GM12865 (cell line): Measurements from ENCODE around the gene FOXP1.

Source experiments
- DNase-seq: peaks from one replicate; pipeline ENCODE4 v3.0.0; 2010; ENCODE audit warnings: low read depth
- H3K4me3 ChIP-seq: 2 replicates; pipeline ENCODE4 v1.5.1; 2011; ENCODE audit warnings: mild to moderate bottlenecking, low read depth, low read length, control low read depth
- CTCF ChIP-seq: IDR thresholded peaks from 2 replicates; pipeline ENCODE4 v1.5.1; 2011; ENCODE audit warnings: low read length, control low read depth, low read depth, inconsistent platforms; ENCODE audit not compliant: insufficient read depth; ENCODE audit errors: missing control alignments

Gene FOXP1

GRCh38 chr3:71250026-71250425 is 333.5 kb downstream of the FOXP1 start:
- TF ChIP-seq CTCF: no peak
- no peak overlapping the region for H3K4me3 ChIP-seq
- no peak for DNase-seq

GRCh38 chr3:71247958-71248335 is 335.6 kb downstream of the FOXP1 start:
- DNase-seq: no peak
- H3K4me3 ChIP-seq: no peak overlapping the region
- no peak for TF ChIP-seq CTCF

- no peak for DNase-seq
- H3K4me3 ChIP-seq: no peak overlapping the region
- no peak for TF ChIP-seq CTCF
Measured at GRCh38 chr3:71247221-71247957, 336.1 kb downstream of the FOXP1 start.

- no peak for DNase-seq
- TF ChIP-seq CTCF: no peak
Measured at GRCh38 chr3:71245971-71246880, 337.3 kb downstream of the FOXP1 start.

GRCh38 chr3:71244826-71245488 is 338.6 kb downstream of the FOXP1 start:
- no peak for TF ChIP-seq CTCF
- DNase-seq: no peak
- no peak overlapping the region for H3K4me3 ChIP-seq

More at GRCh38 chr3:71245971-71246880, 337.3 kb downstream of the FOXP1 start:
- H3K4me3 ChIP-seq: no peak overlapping the region

- no peak for DNase-seq
- no peak for TF ChIP-seq CTCF
Measured at GRCh38 chr3:71244153-71244825, 339.2 kb downstream of the FOXP1 start.

More at GRCh38 chr3:71244153-71244825, 339.2 kb downstream of the FOXP1 start:
- H3K4me3 ChIP-seq: no peak overlapping the region
